Fibroblast of lung (primary cell): ENCODE results near the gene NLRP1. TPM values are rescaled to one million over a fixed set of nuclear protein-coding genes. Genes with fewer than 3 reads are reported as not detected.

Experiments
- DNase-seq, 2 donors: peaks; one replicate each; pipeline versions ENCODE4 v3.0.0 to v3.0.0-alpha.2; 2010; ENCODE audit warnings: low read depth in 2 of 2
- H2AFZ ChIP-seq: 2 replicates; pipeline ENCODE4 v1.5.1; 2012; ENCODE audit warnings: low read length, control low read depth, inconsistent platforms
- H3K27ac ChIP-seq: 2 replicates; pipeline ENCODE4 v1.5.1; 2011; ENCODE audit warnings: low read length, control low read depth; ENCODE audit not compliant: insufficient read depth
- H3K27me3 ChIP-seq: 2 replicates; pipeline ENCODE4 v1.5.1; 2011; ENCODE audit warnings: mild to moderate bottlenecking, low read length; ENCODE audit not compliant: control insufficient read depth, insufficient read depth
- H3K36me3 ChIP-seq: 2 replicates; pipeline ENCODE4 v1.5.1; 2011; ENCODE audit warnings: low read length; ENCODE audit not compliant: control insufficient read depth, insufficient read depth
- H3K4me1 ChIP-seq: 2 replicates; pipeline ENCODE4 v1.5.1; 2011; ENCODE audit warnings: low read length; ENCODE audit not compliant: control insufficient read depth, insufficient read depth; ENCODE audit errors: extremely low read depth
- H3K4me2 ChIP-seq: 2 replicates; pipeline ENCODE4 v1.5.1; 2011; ENCODE audit warnings: low read length, control low read depth; ENCODE audit not compliant: insufficient read depth; ENCODE audit errors: extremely low read depth
- H3K4me3 ChIP-seq, 4 experiments: fragments of 200-600 bp in 1 of 4; sonication (generic) in 1 of 4; replicated peaks in 1 of 4; 2 replicates each; pipeline ENCODE4 v1.5.1; 2011 to 2016; ENCODE audit warnings: low read length in 4 of 4, low read depth in 3 of 4, mild to moderate bottlenecking in 3 of 4, control low read depth in 2 of 4, inconsistent platforms in 1 of 4, mixed read lengths in 1 of 4; ENCODE audit not compliant: insufficient read depth in 1 of 4; ENCODE audit errors: control extremely low read depth in 1 of 4
- H3K79me2 ChIP-seq: 2 replicates; pipeline ENCODE4 v1.5.1; 2012; ENCODE audit warnings: mild to moderate bottlenecking, low read length, inconsistent platforms; ENCODE audit not compliant: control insufficient read depth, insufficient read depth
- H3K9ac ChIP-seq: 2 replicates; pipeline ENCODE4 v1.5.1; 2011; ENCODE audit warnings: mild to moderate bottlenecking, low read length, control low read depth; ENCODE audit not compliant: insufficient read depth
- H3K9me3 ChIP-seq: 2 replicates; pipeline ENCODE4 v1.5.1; 2012; ENCODE audit warnings: low read depth, low read length; ENCODE audit not compliant: control insufficient read depth, insufficient read depth
- H4K20me1 ChIP-seq: 2 replicates; pipeline ENCODE4 v1.5.1; 2011; ENCODE audit warnings: low read length; ENCODE audit not compliant: control insufficient read depth, insufficient read depth; ENCODE audit errors: extremely low read depth
- EZH2 ChIP-seq: IDR thresholded peaks from 2 replicates; pipeline ENCODE4 v1.5.1; 2012; ENCODE audit warnings: low read length, control low read depth, mild to moderate bottlenecking; ENCODE audit errors: missing control alignments
- polyA plus RNA-seq, 2 donors: library from polyadenylated mRNA; depleted of rRNA in 1 of 2; stranded (reverse) in 1 of 2; unstranded in 1 of 2; fragments of >200 nt; gene quantifications; 2 replicates each; pipeline ENCODE4 v1.2.1, GENCODE V29; 2011 to 2012; ENCODE audit warnings: missing spikeins in 1 of 2
- total RNA-seq: library from RNA; depleted of rRNA; stranded (reverse); fragments of >200 nt; gene quantifications from 2 replicates; pipeline ENCODE4 v1.2.1, GENCODE V29; 2014
- TF ChIP-seq, protein P1 (sequence below), 2 donors: IDR thresholded peaks in 1 of 2; conservative IDR thresholded peaks in 1 of 2; 1 replicate in 1 of 2; 2 replicates in 1 of 2; pipeline ENCODE4 v1.5.1; 2011 to 2012; ENCODE audit warnings: low read length in 2 of 2, control low read depth in 1 of 2, inconsistent platforms in 1 of 2, low read depth in 1 of 2, mild to moderate bottlenecking in 1 of 2

Gene NLRP1
- total and polyA plus RNA-seq, 2 donors (not counting 1 experiment from before 2014, with no cell fraction given), result 22.1 to 23.1 TPM

- TF ChIP-seq, protein P1, sequence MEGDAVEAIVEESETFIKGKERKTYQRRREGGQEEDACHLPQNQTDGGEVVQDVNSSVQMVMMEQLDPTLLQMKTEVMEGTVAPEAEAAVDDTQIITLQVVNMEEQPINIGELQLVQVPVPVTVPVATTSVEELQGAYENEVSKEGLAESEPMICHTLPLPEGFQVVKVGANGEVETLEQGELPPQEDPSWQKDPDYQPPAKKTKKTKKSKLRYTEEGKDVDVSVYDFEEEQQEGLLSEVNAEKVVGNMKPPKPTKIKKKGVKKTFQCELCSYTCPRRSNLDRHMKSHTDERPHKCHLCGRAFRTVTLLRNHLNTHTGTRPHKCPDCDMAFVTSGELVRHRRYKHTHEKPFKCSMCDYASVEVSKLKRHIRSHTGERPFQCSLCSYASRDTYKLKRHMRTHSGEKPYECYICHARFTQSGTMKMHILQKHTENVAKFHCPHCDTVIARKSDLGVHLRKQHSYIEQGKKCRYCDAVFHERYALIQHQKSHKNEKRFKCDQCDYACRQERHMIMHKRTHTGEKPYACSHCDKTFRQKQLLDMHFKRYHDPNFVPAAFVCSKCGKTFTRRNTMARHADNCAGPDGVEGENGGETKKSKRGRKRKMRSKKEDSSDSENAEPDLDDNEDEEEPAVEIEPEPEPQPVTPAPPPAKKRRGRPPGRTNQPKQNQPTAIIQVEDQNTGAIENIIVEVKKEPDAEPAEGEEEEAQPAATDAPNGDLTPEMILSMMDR (conservative IDR thresholded peaks at IDR 0.05 in 1 of 2, IDR thresholded peaks at IDR 0.05 in 1 of 2; ENCODE audit: low read depth in 1 of 2, low read length in 2 of 2), result no peak
- Histone ChIP-seq H3K9ac (no peak overlapping the region), H3K4me2 (peak overlapping the region; percentile 71), H2AFZ (no peak overlapping the region), H3K9me3 (no peaks in the 10 kb centered on the region), H3K79me2 (no peaks in the 10 kb centered on the region), H3K4me1 (peaks cover 12% of the 10 kb centered on the region), H3K27ac (peak overlapping the region; percentile 70), H3K27me3 (no peaks in the 10 kb centered on the region), H4K20me1 (no peaks in the 10 kb centered on the region), H3K4me3 (no peak overlapping the region), H3K36me3 (peaks cover 4% of the 10 kb centered on the region)
- peak; percentile 94 to 99 for DNase-seq
These were observed 68.1 kb downstream of the NLRP1 start for GRCh38 chr17:5516060-5516792.

- no peak for DNase-seq
- TF ChIP-seq EZH2, result no peak
- TF ChIP-seq, protein P1 (conservative IDR thresholded peaks at IDR 0.05 in 1 of 2, IDR thresholded peaks at IDR 0.05 in 1 of 2; ENCODE audit: low read depth in 1 of 2, low read length in 2 of 2), result no peak
- H3K9ac ChIP-seq, result no peak overlapping the region
- peaks cover 4% of the 10 kb centered on the region for H3K36me3 ChIP-seq
- H3K4me3 ChIP-seq, result no peak overlapping the region
- no peaks in the 10 kb centered on the region for H4K20me1 ChIP-seq
- H3K4me1 ChIP-seq, result peaks cover 12% of the 10 kb centered on the region
- no peaks in the 10 kb centered on the region for H3K79me2 ChIP-seq
- H3K27ac ChIP-seq, result no peak overlapping the region
- H3K27me3 ChIP-seq, result no peaks in the 10 kb centered on the region
- H3K4me2 ChIP-seq, result no peak overlapping the region
- no peak overlapping the region for H2AFZ ChIP-seq
- H3K9me3 ChIP-seq, result no peaks in the 10 kb centered on the region
These were observed 69.3 kb downstream of the NLRP1 start for GRCh38 chr17:5514976-5515375.

DNA sequence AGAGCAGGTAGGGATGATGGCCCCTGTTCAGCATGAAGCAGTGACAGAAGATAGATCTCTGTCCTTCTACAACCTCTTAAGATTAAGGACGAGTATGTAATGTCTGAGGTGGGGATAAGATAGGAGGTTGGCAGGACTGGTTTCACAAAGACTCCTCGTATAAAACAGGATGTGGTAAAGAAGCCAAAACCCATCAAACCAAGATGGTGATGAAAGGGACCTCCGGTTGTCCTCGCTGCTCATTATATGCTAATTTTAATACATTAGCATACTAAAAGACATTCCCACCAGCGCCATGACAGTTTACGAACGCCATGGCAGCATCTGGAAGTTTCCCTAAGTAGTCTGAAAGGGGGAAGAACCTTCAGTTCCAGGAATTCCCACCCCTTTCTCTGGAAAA, 70.7 kb downstream of the NLRP1 start:
- H4K20me1 ChIP-seq, result no peaks in the 10 kb centered on the region
- H3K36me3 ChIP-seq, result peaks cover 4% of the 10 kb centered on the region
- TF ChIP-seq, protein P1 (conservative IDR thresholded peaks at IDR 0.05 in 1 of 2, IDR thresholded peaks at IDR 0.05 in 1 of 2; ENCODE audit: low read depth in 1 of 2, low read length in 2 of 2), result no peak
- no peak for TF ChIP-seq EZH2
- no peak overlapping the region for H3K4me3 ChIP-seq
- H2AFZ ChIP-seq, result no peak overlapping the region
- H3K4me1 ChIP-seq, result peaks cover 17% of the 10 kb centered on the region
- no peaks in the 10 kb centered on the region for H3K9me3 ChIP-seq
- H3K27me3 ChIP-seq, result no peaks in the 10 kb centered on the region
- no peaks in the 10 kb centered on the region for H3K79me2 ChIP-seq
- no peak overlapping the region for H3K4me2 ChIP-seq
- no peak overlapping the region for H3K27ac ChIP-seq
- H3K9ac ChIP-seq, result no peak overlapping the region
- no peak for DNase-seq
